ENCODE measurements around the gene FXR1.

FXR1 gene

GRCh38 chr3:180940826-180941225 lies 28.4 kb downstream of the FXR1 start:
- Histone ChIP-seq H3K4me3 (ENCODE audit: low read depth, low read length) (no peak overlapping the region), H3K27ac (ENCODE audit: low read depth, low read length) (no peak overlapping the region), H3K9me3 (ENCODE audit: control insufficient read depth, insufficient read depth, low read length) (no peaks in the 10 kb centered on the region), H3K4me1 (ENCODE audit: control insufficient read depth, insufficient read depth, low read length) (no peaks in the 10 kb centered on the region), H3K36me3 (ENCODE audit: control insufficient read depth, insufficient read depth, low read length) (peaks cover 81% of the 10 kb centered on the region), H3K9ac (ENCODE audit: low read depth, low read length) (no peak overlapping the region), H3K27me3 (ENCODE audit: control insufficient read depth, insufficient read depth, low read length) (no peaks in the 10 kb centered on the region)

- no peaks in the 10 kb centered on the region for H3K9me3 ChIP-seq (ENCODE audit: control insufficient read depth, insufficient read depth, low read length)
- no peak overlapping the region for H3K4me3 ChIP-seq (ENCODE audit: low read depth, low read length)
- no peak overlapping the region for H3K27ac ChIP-seq (ENCODE audit: low read depth, low read length)
- H3K27me3 ChIP-seq (ENCODE audit: control insufficient read depth, insufficient read depth, low read length), result no peaks in the 10 kb centered on the region
- H3K9ac ChIP-seq (ENCODE audit: low read depth, low read length), result no peak overlapping the region
- peaks cover 92% of the 10 kb centered on the region for H3K36me3 ChIP-seq (ENCODE audit: control insufficient read depth, insufficient read depth, low read length)
- H3K4me1 ChIP-seq (ENCODE audit: control insufficient read depth, insufficient read depth, low read length), result no peaks in the 10 kb centered on the region
These were observed 35.4 kb downstream of the FXR1 start for GRCh38 chr3:180947761-180948390.

GRCh38 chr3:180959691-180960090 lies 47.2 kb downstream of the FXR1 start:
- Histone ChIP-seq H3K9ac (ENCODE audit: low read depth, low read length) (no peak overlapping the region), H3K9me3 (ENCODE audit: control insufficient read depth, insufficient read depth, low read length) (no peaks in the 10 kb centered on the region), H3K27ac (ENCODE audit: low read depth, low read length) (no peak overlapping the region), H3K27me3 (ENCODE audit: control insufficient read depth, insufficient read depth, low read length) (no peaks in the 10 kb centered on the region), H3K36me3 (ENCODE audit: control insufficient read depth, insufficient read depth, low read length) (peaks cover 100% of the 10 kb centered on the region), H3K4me1 (ENCODE audit: control insufficient read depth, insufficient read depth, low read length) (no peaks in the 10 kb centered on the region), H3K4me3 (ENCODE audit: low read depth, low read length) (no peak overlapping the region)

GRCh38 chr3:180961087-180961486 lies 48.6 kb downstream of the FXR1 start:
- H3K27me3 ChIP-seq (ENCODE audit: control insufficient read depth, insufficient read depth, low read length), result no peaks in the 10 kb centered on the region
- no peaks in the 10 kb centered on the region for H3K4me1 ChIP-seq (ENCODE audit: control insufficient read depth, insufficient read depth, low read length)
- H3K27ac ChIP-seq (ENCODE audit: low read depth, low read length), result no peak overlapping the region
- no peaks in the 10 kb centered on the region for H3K9me3 ChIP-seq (ENCODE audit: control insufficient read depth, insufficient read depth, low read length)
- H3K36me3 ChIP-seq (ENCODE audit: control insufficient read depth, insufficient read depth, low read length), result peaks cover 99% of the 10 kb centered on the region
- no peak overlapping the region for H3K4me3 ChIP-seq (ENCODE audit: low read depth, low read length)
- no peak overlapping the region for H3K9ac ChIP-seq (ENCODE audit: low read depth, low read length)

DNA sequence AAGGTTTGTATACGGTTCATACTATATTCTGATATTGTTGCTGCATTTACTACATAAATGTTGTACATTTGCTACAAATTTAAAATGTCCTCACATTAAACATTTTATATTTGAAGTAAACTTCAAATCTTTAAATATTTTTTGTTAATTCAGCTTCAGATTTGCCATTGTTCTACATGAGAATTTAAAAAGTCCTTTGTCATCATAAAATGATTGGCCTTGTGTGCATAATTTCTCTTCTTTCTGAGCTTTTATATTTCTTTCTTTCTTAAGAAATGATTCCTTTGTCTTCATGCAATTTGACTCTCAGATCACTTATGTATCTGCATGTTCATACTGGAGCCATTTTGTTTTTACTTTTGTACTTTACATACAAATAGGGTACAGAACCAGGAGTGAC lies 49.1 kb downstream of the FXR1 start:
- no peaks in the 10 kb centered on the region for H3K9me3 ChIP-seq (ENCODE audit: control insufficient read depth, insufficient read depth, low read length)
- no peak overlapping the region for H3K4me3 ChIP-seq (ENCODE audit: low read depth, low read length)
- no peak overlapping the region for H3K9ac ChIP-seq (ENCODE audit: low read depth, low read length)
- peaks cover 99% of the 10 kb centered on the region for H3K36me3 ChIP-seq (ENCODE audit: control insufficient read depth, insufficient read depth, low read length)
- H3K27ac ChIP-seq (ENCODE audit: low read depth, low read length), result no peak overlapping the region
- no peaks in the 10 kb centered on the region for H3K4me1 ChIP-seq (ENCODE audit: control insufficient read depth, insufficient read depth, low read length)
- no peaks in the 10 kb centered on the region for H3K27me3 ChIP-seq (ENCODE audit: control insufficient read depth, insufficient read depth, low read length)

- Histone ChIP-seq H3K9ac (ENCODE audit: low read depth, low read length) (no peak overlapping the region), H3K36me3 (ENCODE audit: control insufficient read depth, insufficient read depth, low read length) (peaks cover 99% of the 10 kb centered on the region), H3K27ac (ENCODE audit: low read depth, low read length) (no peak overlapping the region), H3K9me3 (ENCODE audit: control insufficient read depth, insufficient read depth, low read length) (no peaks in the 10 kb centered on the region), H3K4me3 (ENCODE audit: low read depth, low read length) (no peak overlapping the region), H3K27me3 (ENCODE audit: control insufficient read depth, insufficient read depth, low read length) (no peaks in the 10 kb centered on the region), H3K4me1 (ENCODE audit: control insufficient read depth, insufficient read depth, low read length) (no peaks in the 10 kb centered on the region)
These were observed 50.1 kb downstream of the FXR1 start for GRCh38 chr3:180962530-180962929.

DNA sequence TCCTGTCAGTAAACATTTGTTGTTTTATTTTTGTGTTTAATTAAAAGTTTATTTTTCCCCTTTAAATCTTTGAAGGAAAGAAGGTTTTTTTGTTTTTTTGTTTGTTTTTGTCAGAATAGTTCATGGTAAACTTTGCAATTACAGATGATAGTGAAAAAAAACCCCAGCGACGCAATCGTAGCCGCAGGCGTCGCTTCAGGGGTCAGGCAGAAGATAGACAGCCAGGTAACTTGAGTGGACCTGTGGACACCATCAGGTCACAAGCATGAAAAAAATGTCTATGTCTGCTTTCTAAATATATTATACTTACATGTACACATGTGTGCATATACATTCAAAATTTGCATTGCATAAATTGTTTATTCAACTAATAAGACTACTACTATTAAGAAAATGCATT lies 58.5 kb downstream of the FXR1 start:
- no peaks in the 10 kb centered on the region for H3K9me3 ChIP-seq (ENCODE audit: control insufficient read depth, insufficient read depth, low read length)
- no peaks in the 10 kb centered on the region for H3K27me3 ChIP-seq (ENCODE audit: control insufficient read depth, insufficient read depth, low read length)
- peaks cover 98% of the 10 kb centered on the region for H3K36me3 ChIP-seq (ENCODE audit: control insufficient read depth, insufficient read depth, low read length)
- H3K4me1 ChIP-seq (ENCODE audit: control insufficient read depth, insufficient read depth, low read length), result no peaks in the 10 kb centered on the region
- H3K9ac ChIP-seq (ENCODE audit: low read depth, low read length), result no peak overlapping the region
- no peak overlapping the region for H3K4me3 ChIP-seq (ENCODE audit: low read depth, low read length)
- no peak overlapping the region for H3K27ac ChIP-seq (ENCODE audit: low read depth, low read length)

- peaks cover 98% of the 10 kb centered on the region for H3K36me3 ChIP-seq (ENCODE audit: control insufficient read depth, insufficient read depth, low read length)
- H3K27ac ChIP-seq (ENCODE audit: low read depth, low read length), result no peak overlapping the region
These were observed 61.1 kb downstream of the FXR1 start for GRCh38 chr3:180973543-180973942.

DNA sequence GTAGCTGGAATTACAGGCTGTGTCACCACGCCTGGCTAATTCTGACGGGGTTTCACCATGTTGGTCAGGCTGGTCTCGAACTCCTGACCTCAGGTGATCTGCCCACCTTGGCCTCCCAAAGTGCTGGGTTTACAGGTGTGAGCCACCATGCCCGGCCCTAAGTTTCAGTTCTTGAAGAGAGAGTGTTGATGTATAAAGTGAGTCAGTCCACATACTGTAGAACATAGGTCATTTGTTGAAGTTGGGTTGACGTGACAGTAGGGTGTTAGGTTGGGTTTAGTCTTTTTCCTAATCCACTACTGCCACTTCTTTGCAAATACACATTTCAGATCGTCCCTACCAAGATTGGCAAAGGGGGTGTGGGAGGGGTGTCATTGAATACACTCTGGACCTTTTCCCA lies 61.8 kb downstream of the FXR1 start:
- Histone ChIP-seq H3K36me3 (ENCODE audit: control insufficient read depth, insufficient read depth, low read length) (peaks cover 94% of the 10 kb centered on the region), H3K27me3 (ENCODE audit: control insufficient read depth, insufficient read depth, low read length) (no peaks in the 10 kb centered on the region), H3K27ac (ENCODE audit: low read depth, low read length) (no peak overlapping the region), H3K9me3 (ENCODE audit: control insufficient read depth, insufficient read depth, low read length) (no peaks in the 10 kb centered on the region), H3K4me3 (ENCODE audit: low read depth, low read length) (no peak overlapping the region), H3K9ac (ENCODE audit: low read depth, low read length) (no peak overlapping the region), H3K4me1 (ENCODE audit: control insufficient read depth, insufficient read depth, low read length) (no peaks in the 10 kb centered on the region)

More at GRCh38 chr3:180973543-180973942, 61.1 kb downstream of the FXR1 start:
- Histone ChIP-seq H3K4me1 (ENCODE audit: control insufficient read depth, insufficient read depth, low read length) (no peaks in the 10 kb centered on the region), H3K9ac (ENCODE audit: low read depth, low read length) (no peak overlapping the region), H3K4me3 (ENCODE audit: low read depth, low read length) (no peak overlapping the region), H3K27me3 (ENCODE audit: control insufficient read depth, insufficient read depth, low read length) (no peaks in the 10 kb centered on the region), H3K9me3 (ENCODE audit: control insufficient read depth, insufficient read depth, low read length) (no peaks in the 10 kb centered on the region)

- Histone ChIP-seq H3K4me3 (ENCODE audit: low read depth, low read length) (no peak overlapping the region), H3K36me3 (ENCODE audit: control insufficient read depth, insufficient read depth, low read length) (peaks cover 65% of the 10 kb centered on the region), H3K9ac (ENCODE audit: low read depth, low read length) (no peak overlapping the region), H3K9me3 (ENCODE audit: control insufficient read depth, insufficient read depth, low read length) (no peaks in the 10 kb centered on the region), H3K4me1 (ENCODE audit: control insufficient read depth, insufficient read depth, low read length) (no peaks in the 10 kb centered on the region), H3K27me3 (ENCODE audit: control insufficient read depth, insufficient read depth, low read length) (no peaks in the 10 kb centered on the region), H3K27ac (ENCODE audit: low read depth, low read length) (no peak overlapping the region)
These were observed 65.0 kb downstream of the FXR1 start for GRCh38 chr3:180977498-180977897.

- H3K36me3 ChIP-seq (ENCODE audit: control insufficient read depth, insufficient read depth, low read length), result peaks cover 58% of the 10 kb centered on the region
- no peak overlapping the region for H3K4me3 ChIP-seq (ENCODE audit: low read depth, low read length)
- no peak overlapping the region for H3K27ac ChIP-seq (ENCODE audit: low read depth, low read length)
- no peak overlapping the region for H3K9ac ChIP-seq (ENCODE audit: low read depth, low read length)
- no peaks in the 10 kb centered on the region for H3K4me1 ChIP-seq (ENCODE audit: control insufficient read depth, insufficient read depth, low read length)
- H3K9me3 ChIP-seq (ENCODE audit: control insufficient read depth, insufficient read depth, low read length), result no peaks in the 10 kb centered on the region
- no peaks in the 10 kb centered on the region for H3K27me3 ChIP-seq (ENCODE audit: control insufficient read depth, insufficient read depth, low read length)
These were observed 67.5 kb downstream of the FXR1 start for GRCh38 chr3:180979961-180980360.

Measured in HUES48 (cell line).